ENCODE measurements around the gene ATP6V1B1. TPM values are rescaled to one million over a fixed set of nuclear protein-coding genes. Genes with fewer than 3 reads are reported as not detected.
A peak's percentile ranks its signal among the peaks of the same experiment; 100 is the strongest.

Gene ATP6V1B1
- total RNA-seq, 1 donor from 2014 or later: not detected

DNA sequence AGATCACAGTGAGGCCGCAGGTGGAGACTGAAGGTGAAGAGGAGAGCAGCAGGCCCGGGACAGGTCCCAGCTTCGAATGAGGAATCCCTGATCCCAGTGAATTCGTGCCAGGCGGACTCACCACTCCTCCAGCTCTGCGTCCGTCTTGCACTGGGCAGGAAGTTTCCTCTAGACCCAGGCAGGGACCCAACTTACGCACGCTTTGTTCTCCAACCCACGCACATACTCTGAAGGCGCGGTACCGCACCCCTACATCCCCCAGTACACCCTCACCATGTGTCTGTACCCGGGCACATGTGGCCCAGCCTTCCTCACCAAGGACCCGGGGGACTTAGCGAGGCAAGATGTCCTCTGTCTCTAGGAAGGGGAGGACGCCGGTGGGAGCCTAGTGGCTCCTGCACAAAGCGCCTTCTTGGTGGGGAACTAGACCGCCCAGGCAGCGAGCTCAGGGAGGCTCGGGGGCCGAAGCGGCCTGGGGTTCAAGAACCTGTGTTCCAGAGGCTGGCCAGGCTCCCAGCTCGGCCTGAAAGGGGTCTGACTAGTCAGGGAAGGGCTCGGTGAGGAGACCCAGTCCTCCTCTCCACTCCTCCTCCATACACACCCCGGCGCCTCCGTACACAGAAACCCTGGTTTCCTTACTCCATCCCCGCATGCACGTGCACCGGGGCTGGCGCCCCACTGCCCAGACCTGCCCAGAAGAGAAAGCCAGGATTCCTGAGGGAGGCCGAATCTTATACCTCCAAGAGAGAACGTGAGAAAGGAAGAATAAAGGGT is 38.3 kb upstream of the ATP6V1B1 start:
- Mint-ChIP-seq H3K27me3 (peaks cover 81% of the 10 kb centered on the region), H3K4me1 (peaks cover 21% of the 10 kb centered on the region), H3K36me3 (ENCODE audit: low read depth) (no peaks in the 10 kb centered on the region), H3K27ac (no peak overlapping the region), H3K9me3 (no peaks in the 10 kb centered on the region), H3K4me3 (no peak overlapping the region)
- ATAC-seq (ENCODE audit: low read depth): no peak
- ChIA-PET CTCF (no interaction called here), POLR2A (no interaction called here)
- TF ChIP-seq, protein P1, sequence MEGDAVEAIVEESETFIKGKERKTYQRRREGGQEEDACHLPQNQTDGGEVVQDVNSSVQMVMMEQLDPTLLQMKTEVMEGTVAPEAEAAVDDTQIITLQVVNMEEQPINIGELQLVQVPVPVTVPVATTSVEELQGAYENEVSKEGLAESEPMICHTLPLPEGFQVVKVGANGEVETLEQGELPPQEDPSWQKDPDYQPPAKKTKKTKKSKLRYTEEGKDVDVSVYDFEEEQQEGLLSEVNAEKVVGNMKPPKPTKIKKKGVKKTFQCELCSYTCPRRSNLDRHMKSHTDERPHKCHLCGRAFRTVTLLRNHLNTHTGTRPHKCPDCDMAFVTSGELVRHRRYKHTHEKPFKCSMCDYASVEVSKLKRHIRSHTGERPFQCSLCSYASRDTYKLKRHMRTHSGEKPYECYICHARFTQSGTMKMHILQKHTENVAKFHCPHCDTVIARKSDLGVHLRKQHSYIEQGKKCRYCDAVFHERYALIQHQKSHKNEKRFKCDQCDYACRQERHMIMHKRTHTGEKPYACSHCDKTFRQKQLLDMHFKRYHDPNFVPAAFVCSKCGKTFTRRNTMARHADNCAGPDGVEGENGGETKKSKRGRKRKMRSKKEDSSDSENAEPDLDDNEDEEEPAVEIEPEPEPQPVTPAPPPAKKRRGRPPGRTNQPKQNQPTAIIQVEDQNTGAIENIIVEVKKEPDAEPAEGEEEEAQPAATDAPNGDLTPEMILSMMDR (IDR thresholded peaks at IDR 0.05): no peak
- no peak for DNase-seq
- intact Hi-C loops (cut with micrococcal nuclease): no loop called here

- Mint-ChIP-seq H3K4me3 (no peak overlapping the region), H3K27me3 (peaks cover 80% of the 10 kb centered on the region), H3K27ac (no peak overlapping the region), H3K9me3 (no peaks in the 10 kb centered on the region), H3K36me3 (ENCODE audit: low read depth) (no peaks in the 10 kb centered on the region), H3K4me1 (peaks cover 21% of the 10 kb centered on the region)
- DNase-seq (no peak), ATAC-seq (ENCODE audit: low read depth) (no peak)
- ChIA-PET CTCF (no interaction called here), POLR2A (no interaction called here)
- intact Hi-C loops (cut with micrococcal nuclease): no loop called here
- TF ChIP-seq, protein P1 (IDR thresholded peaks at IDR 0.05): no peak
These were observed 37.8 kb upstream of the ATP6V1B1 start for GRCh38 chr2:70897977-70898226.

DNA sequence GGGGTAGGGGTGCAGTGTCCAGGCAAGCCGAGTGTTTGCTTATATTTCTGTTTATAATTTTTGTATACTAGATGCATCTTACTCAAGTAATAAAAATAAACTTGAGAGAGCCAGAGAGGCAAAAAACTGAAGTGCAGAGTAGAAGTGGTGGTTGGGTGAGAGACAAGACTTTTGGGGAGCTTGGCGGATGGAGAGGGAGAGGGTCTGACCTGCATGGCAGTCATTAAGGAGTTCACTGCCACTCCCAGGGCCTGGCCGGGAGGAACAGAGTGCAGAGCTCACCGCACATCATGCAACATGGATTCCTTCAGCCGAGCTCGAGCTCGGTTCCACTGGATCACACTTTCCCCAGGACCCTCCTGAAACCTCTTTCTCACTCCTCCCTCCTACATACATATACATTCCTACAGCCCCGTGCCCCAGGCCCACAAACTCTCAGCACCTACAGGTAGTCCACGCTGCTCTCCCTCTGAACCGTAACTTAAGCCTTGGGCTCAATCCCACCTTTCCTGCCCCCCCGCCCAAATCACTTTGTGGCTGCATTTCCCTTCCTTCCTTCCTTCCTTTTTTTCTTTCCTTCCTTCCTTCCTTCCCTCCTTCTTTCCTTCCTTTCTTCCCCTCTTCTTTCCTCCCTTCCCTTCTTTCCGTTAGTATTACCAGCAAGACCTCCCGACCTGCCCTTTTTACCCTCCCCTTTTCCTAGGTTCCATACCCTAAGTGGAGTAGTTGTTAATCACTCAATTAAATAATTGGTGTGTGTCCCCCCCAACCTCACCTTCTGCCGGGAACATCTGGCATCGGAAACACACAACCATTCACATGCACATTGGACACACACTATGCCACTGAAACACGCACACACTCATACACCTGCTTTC is 37.1 kb upstream of the ATP6V1B1 start:
- ATAC-seq (ENCODE audit: low read depth) (no peak), DNase-seq (no peak)
- intact Hi-C loops (cut with micrococcal nuclease): loop anchor here (1.0 kb wide), 1 partner anchor 9 kb away; no protein-coding TSS in a partner anchor
- Mint-ChIP-seq H3K36me3 (ENCODE audit: low read depth) (no peaks in the 10 kb centered on the region), H3K27me3 (peaks cover 80% of the 10 kb centered on the region), H3K9me3 (no peaks in the 10 kb centered on the region), H3K4me1 (peaks cover 21% of the 10 kb centered on the region), H3K27ac (no peak overlapping the region), H3K4me3 (no peak overlapping the region)
- TF ChIP-seq, protein P1 (IDR thresholded peaks at IDR 0.05): no peak
- POLR2A ChIA-PET: no interaction called here
- CTCF ChIA-PET: no interaction called here

- Mint-ChIP-seq H3K4me3 (peak overlapping the region; percentile 64), H3K27ac (no peak overlapping the region), H3K4me1 (peaks cover 22% of the 10 kb centered on the region), H3K27me3 (peaks cover 81% of the 10 kb centered on the region), H3K36me3 (ENCODE audit: low read depth) (no peaks in the 10 kb centered on the region), H3K9me3 (no peaks in the 10 kb centered on the region)
- TF ChIP-seq, protein P1 (IDR thresholded peaks at IDR 0.05): no peak
- CTCF ChIA-PET: no interaction called here
- no peak for DNase-seq
- no peak for ATAC-seq (ENCODE audit: low read depth)
- intact Hi-C loops (cut with micrococcal nuclease): no loop called here
- POLR2A ChIA-PET: no interaction called here
These were observed 34.3 kb upstream of the ATP6V1B1 start for GRCh38 chr2:70901227-70902066.

DNA sequence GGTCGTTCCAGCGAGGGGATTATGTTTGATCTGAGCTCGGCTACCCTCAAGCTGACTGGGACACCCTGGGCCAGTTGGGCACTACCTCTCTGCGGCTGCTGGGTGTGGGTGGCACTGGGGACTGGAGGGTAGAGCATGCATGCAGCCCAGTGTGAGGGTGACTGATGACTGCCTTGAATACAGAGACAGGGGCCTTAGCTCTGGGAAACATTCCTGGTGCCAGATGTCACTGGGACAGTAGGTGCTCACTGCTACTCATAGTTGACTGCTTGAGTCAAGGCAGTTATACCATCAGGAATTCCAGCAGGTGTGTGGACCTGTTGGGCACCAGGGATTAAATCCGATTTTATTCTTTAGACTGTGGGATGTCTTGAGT is 33.6 kb upstream of the ATP6V1B1 start:
- intact Hi-C loops (cut with micrococcal nuclease): no loop called here
- Mint-ChIP-seq H3K36me3 (ENCODE audit: low read depth) (no peaks in the 10 kb centered on the region), H3K4me3 (no peak overlapping the region), H3K27ac (no peak overlapping the region), H3K9me3 (no peaks in the 10 kb centered on the region), H3K4me1 (peaks cover 28% of the 10 kb centered on the region), H3K27me3 (peaks cover 81% of the 10 kb centered on the region)
- CTCF ChIA-PET: no interaction called here
- POLR2A ChIA-PET: no interaction called here
- no peak for DNase-seq
- TF ChIP-seq, protein P1 (IDR thresholded peaks at IDR 0.05): no peak
- no peak for ATAC-seq (ENCODE audit: low read depth)

Measured in activated B cell treated with CpG ODN at 0.5 μM for 24 hours (primary cell).